ENCODE results near the gene STOML1. TPM values are rescaled to one million over a fixed set of nuclear protein-coding genes. Genes with fewer than 3 reads are reported as not detected.

The STOML1 gene
- polyA plus RNA-seq, 2 of the 4 experiments (the other 2 are of a cell fraction): 4.3 to 4.9 TPM

DNA sequence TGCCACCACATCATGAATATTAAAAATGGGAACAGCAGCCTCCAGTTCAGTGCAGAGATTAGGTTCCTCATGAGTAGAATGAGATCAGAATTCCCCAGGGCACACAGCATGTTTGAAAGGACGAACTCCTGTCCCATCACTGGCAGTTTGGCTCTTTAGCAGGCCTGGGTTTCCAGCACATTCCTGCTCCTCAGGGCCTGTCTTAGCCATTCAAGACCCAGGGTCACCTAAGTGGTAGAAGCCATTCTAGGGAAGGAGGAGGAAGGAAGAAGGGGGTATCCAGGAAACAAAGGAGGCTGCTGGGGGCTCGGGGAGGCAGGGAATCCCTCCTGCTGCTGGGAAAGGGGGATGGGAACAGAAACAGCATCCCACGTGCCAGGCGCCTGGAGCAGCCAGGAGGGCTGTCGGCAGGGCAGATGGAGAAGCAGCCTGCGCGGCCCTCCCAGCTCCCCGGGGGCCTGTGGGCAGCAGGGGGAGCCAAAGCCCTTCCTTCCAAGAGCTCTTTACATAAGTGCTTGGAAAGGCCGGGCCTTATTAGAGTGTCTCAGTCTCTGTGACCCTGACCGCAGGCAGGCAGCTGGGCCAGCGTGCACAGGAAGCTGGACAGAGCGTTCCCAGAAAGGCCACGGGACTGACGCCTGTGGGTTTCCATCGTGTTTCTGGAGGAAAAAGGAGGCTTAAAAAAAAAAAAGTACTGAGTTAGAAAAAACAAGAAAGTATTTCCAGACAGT lies 41.1 kb downstream of the STOML1 start:
- FAIRE-seq: no peak
- H3K9me3 ChIP-seq: no peaks in the 10 kb centered on the region
- ChIA-PET CTCF (interaction anchor here (0.7 to 4.6 kb wide), 21 partner anchors 8 to 371 kb away, joined by 3 to 64 read pairs (median 4); partner anchors contain the start of gene PML), POLR2A (interaction anchor here (0.6 kb wide), 1 partner anchor 43 kb away, joined by 3 read pairs; the partner anchor contains the start of gene PML)
- no peak overlapping the region for H3K4me3 ChIP-seq
- peak; percentile 80 for DNase-seq (ENCODE audit: low read depth in 1 of 2, low spot score in 1 of 2)
- TF ChIP-seq RAD21 (conservative IDR thresholded peaks at IDR 0.05 in 1 of 2, IDR thresholded peaks at IDR 0.05 in 1 of 2) (peak; percentile 64 to 71), TFCP2L1 (CRISPR knock-in tag; IDR thresholded peaks at IDR 0.05) (no peak)
- TF ChIP-seq, protein P1, sequence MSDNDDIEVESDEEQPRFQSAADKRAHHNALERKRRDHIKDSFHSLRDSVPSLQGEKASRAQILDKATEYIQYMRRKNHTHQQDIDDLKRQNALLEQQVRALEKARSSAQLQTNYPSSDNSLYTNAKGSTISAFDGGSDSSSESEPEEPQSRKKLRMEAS (IDR thresholded peaks at IDR 0.05): peak; percentile 41; the same call in 1 of the 2 replicates
- TF ChIP-seq, protein P2, sequence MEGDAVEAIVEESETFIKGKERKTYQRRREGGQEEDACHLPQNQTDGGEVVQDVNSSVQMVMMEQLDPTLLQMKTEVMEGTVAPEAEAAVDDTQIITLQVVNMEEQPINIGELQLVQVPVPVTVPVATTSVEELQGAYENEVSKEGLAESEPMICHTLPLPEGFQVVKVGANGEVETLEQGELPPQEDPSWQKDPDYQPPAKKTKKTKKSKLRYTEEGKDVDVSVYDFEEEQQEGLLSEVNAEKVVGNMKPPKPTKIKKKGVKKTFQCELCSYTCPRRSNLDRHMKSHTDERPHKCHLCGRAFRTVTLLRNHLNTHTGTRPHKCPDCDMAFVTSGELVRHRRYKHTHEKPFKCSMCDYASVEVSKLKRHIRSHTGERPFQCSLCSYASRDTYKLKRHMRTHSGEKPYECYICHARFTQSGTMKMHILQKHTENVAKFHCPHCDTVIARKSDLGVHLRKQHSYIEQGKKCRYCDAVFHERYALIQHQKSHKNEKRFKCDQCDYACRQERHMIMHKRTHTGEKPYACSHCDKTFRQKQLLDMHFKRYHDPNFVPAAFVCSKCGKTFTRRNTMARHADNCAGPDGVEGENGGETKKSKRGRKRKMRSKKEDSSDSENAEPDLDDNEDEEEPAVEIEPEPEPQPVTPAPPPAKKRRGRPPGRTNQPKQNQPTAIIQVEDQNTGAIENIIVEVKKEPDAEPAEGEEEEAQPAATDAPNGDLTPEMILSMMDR (IDR thresholded peaks at IDR 0.05): peak; percentile 58
- H3K27ac ChIP-seq: peak overlapping the region in 1 of 2 experiments; percentile 73; a peak in 3 of 6 replicates
- no peaks in the 10 kb centered on the region for H3K4me1 ChIP-seq
- WGBS (ENCODE audit: missing lambda C conversion rate): 18% methylated on average over 11 of the region's 15 CpGs
- no peak overlapping the region for H3K4me2 ChIP-seq
- ATAC-seq: peak; percentile 94 to 99

DNA sequence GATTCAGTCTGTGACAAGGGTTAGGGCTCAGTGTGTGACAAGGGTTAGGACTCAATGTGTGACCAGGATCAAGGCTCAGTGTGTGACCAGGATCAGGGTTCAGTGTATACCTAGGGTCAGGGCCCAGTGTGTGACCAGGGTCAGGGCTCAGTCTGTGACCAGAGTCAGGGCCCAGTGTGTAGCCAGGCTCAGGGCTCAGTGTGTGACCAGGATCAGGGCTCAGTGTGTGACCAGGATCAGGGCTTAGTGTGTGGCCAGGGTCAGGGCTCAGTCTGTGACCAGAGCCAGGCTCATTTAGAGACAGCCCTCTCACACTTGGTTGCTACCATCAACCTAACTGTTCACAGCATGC lies 41.6 kb downstream of the STOML1 start:
- ChIA-PET CTCF (interaction anchor here (0.8 to 4.6 kb wide), 17 partner anchors 9 to 372 kb away, joined by 3 to 64 read pairs (median 6); partner anchors contain the start of gene PML), POLR2A (interaction anchor here (0.6 kb wide), 1 partner anchor 44 kb away, joined by 3 read pairs; the partner anchor contains the start of gene PML)
- FAIRE-seq (no peak), DNase-seq (ENCODE audit: low read depth in 1 of 2, low spot score in 1 of 2) (no peak), ATAC-seq (no peak)
- Histone ChIP-seq H3K4me3 (no peak overlapping the region), H3K27ac (no peak overlapping the region), H3K4me2 (no peak overlapping the region), H3K4me1 (no peaks in the 10 kb centered on the region), H3K9me3 (no peaks in the 10 kb centered on the region)
- no peak for TF ChIP-seq EHF (CRISPR knock-in tag; IDR thresholded peaks at IDR 0.05)
- TF ChIP-seq PHF8 (IDR thresholded peaks at IDR 0.05; ENCODE audit: borderline replicate concordance, low read depth): no peak
- TF ChIP-seq RAD21 (conservative IDR thresholded peaks at IDR 0.05 in 1 of 2, IDR thresholded peaks at IDR 0.05 in 1 of 2): no peak
- TF ChIP-seq MAFK (IDR thresholded peaks at IDR 0.05; ENCODE audit: partially characterized antibody): no peak
- no peak for TF ChIP-seq FOSB (CRISPR knock-in tag; IDR thresholded peaks at IDR 0.05)
- TF ChIP-seq, protein P3, sequence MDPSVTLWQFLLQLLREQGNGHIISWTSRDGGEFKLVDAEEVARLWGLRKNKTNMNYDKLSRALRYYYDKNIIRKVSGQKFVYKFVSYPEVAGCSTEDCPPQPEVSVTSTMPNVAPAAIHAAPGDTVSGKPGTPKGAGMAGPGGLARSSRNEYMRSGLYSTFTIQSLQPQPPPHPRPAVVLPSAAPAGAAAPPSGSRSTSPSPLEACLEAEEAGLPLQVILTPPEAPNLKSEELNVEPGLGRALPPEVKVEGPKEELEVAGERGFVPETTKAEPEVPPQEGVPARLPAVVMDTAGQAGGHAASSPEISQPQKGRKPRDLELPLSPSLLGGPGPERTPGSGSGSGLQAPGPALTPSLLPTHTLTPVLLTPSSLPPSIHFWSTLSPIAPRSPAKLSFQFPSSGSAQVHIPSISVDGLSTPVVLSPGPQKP (IDR thresholded peaks at IDR 0.05; ENCODE audit: low read depth, low read length): no peak
- TF ChIP-seq JUNB (IDR thresholded peaks at IDR 0.05): no peak
- no peak for TF ChIP-seq RARB (CRISPR knock-in tag; IDR thresholded peaks at IDR 0.05)
- TF ChIP-seq TFCP2L1 (CRISPR knock-in tag; IDR thresholded peaks at IDR 0.05): no peak
- TF ChIP-seq ZSCAN20 (CRISPR knock-in tag; IDR thresholded peaks at IDR 0.05): no peak

DNA sequence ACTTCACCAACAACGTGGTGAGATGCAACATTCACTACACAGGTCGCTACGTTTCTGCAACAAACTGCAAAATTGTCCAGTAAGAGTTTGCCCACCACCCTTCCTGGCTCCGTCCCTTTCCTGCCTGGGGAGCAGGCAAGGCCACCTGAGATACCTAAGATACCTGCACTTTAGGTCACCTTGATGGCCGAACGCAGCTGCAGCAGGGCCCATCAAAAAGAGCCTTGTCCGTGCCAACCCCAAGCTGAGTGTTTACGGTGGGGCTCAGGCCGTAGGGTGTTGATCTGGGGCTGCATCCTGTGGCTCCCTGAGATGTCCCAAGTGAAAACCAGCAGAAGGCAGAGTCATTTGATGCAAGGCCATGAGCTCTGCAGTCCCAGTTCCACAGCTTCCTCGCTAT lies 42.6 kb downstream of the STOML1 start:
- FAIRE-seq: no peak
- TF ChIP-seq MAZ (IDR thresholded peaks at IDR 0.05; ENCODE audit: borderline replicate concordance, low read depth, low read length) (no peak), FOSB (CRISPR knock-in tag; IDR thresholded peaks at IDR 0.05) (no peak), POLR2A (IDR thresholded peaks at IDR 0.05; ENCODE audit: low read length) (no peak), BHLHE40 (IDR thresholded peaks at IDR 0.05; ENCODE audit: low read depth, low read length) (no peak), HOXB5 (CRISPR knock-in tag; IDR thresholded peaks at IDR 0.05) (no peak), TFCP2L1 (CRISPR knock-in tag; IDR thresholded peaks at IDR 0.05) (no peak), CHD2 (IDR thresholded peaks at IDR 0.05; ENCODE audit: low read length, partially characterized antibody) (no peak), MAFK (IDR thresholded peaks at IDR 0.05; ENCODE audit: partially characterized antibody) (no peak), ZFP36 (IDR thresholded peaks at IDR 0.05; ENCODE audit: borderline replicate concordance, partially characterized antibody) (no peak)
- TF ChIP-seq, protein P4, sequence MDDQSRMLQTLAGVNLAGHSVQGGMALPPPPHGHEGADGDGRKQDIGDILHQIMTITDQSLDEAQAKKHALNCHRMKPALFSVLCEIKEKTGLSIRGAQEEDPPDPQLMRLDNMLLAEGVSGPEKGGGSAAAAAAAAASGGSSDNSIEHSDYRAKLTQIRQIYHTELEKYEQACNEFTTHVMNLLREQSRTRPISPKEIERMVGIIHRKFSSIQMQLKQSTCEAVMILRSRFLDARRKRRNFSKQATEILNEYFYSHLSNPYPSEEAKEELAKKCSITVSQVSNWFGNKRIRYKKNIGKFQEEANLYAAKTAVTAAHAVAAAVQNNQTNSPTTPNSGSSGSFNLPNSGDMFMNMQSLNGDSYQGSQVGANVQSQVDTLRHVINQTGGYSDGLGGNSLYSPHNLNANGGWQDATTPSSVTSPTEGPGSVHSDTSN (IDR thresholded peaks at IDR 0.05): no peak
- TF ChIP-seq, protein P5, sequence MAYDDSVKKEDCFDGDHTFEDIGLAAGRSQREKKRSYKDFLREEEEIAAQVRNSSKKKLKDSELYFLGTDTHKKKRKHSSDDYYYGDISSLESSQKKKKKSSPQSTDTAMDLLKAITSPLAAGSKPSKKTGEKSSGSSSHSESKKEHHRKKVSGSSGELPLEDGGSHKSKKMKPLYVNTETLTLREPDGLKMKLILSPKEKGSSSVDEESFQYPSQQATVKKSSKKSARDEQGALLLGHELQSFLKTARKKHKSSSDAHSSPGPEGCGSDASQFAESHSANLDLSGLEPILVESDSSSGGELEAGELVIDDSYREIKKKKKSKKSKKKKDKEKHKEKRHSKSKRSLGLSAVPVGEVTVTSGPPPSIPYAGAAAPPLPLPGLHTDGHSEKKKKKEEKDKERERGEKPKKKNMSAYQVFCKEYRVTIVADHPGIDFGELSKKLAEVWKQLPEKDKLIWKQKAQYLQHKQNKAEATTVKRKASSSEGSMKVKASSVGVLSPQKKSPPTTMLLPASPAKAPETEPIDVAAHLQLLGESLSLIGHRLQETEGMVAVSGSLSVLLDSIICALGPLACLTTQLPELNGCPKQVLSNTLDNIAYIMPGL (CRISPR knock-in tag; IDR thresholded peaks at IDR 0.05; ENCODE audit: borderline replicate concordance): no peak
- H3K9me3 ChIP-seq: no peaks in the 10 kb centered on the region
- H3K27ac ChIP-seq: no peak overlapping the region
- WGBS (ENCODE audit: missing lambda C conversion rate): 65% methylated on average over 7 of the region's 10 CpGs
- H3K4me2 ChIP-seq: no peak overlapping the region
- POLR2A ChIA-PET: no interaction called here
- no peaks in the 10 kb centered on the region for H3K4me1 ChIP-seq
- no peak for ATAC-seq
- CTCF ChIA-PET: interaction anchor here (0.7 to 4.4 kb wide), 9 partner anchors 8 to 371 kb away, joined by 3 to 24 read pairs (median 5); no protein-coding TSS in a partner anchor
- no peak for DNase-seq (ENCODE audit: low read depth in 1 of 2, low spot score in 1 of 2)
- H3K4me3 ChIP-seq: no peak overlapping the region
